K562 (cell line): ENCODE data around the gene INO80D. TPM values are rescaled to one million over a fixed set of nuclear protein-coding genes. Genes with fewer than 3 reads are reported as not detected.

Experiments
- ATAC-seq: fragments of 200-7000 bp; cut with Tn5 transposase; 3 replicates; pipeline ENCODE4 v1.9.1; 2020; ENCODE audit warnings: moderate library complexity
- BruUV-seq: library from RNA; stranded (reverse); fragments of 400-500 nt; replicated peaks from 2 replicates; lab custom pipeline; 2021; lab: Mats Ljungman, UMichigan
- CTCF ChIA-PET: fragments of 300-600 bp; formaldehyde crosslinking; extraction: SDS; loops from one replicate; lab custom pipeline; 2021; ENCODE audit warnings: low intra/inter-chr PET ratio; lab: Yijun Ruan, JAX
- POLR2A ChIA-PET: fragments of 300-600, 350-650 bp; sonication (Branson Sonifier 250); formaldehyde crosslinking; extraction: SDS; loops from one replicate; lab custom pipeline; 2021; ENCODE audit warnings: antibody characterized with exemption, inconsistent platforms; lab: Yijun Ruan, JAX
- DNase-seq, 4 experiments: peaks; one replicate each; pipeline versions ENCODE4 v3.0.0 to v3.0.0-alpha.2; 2011 to 2018; ENCODE audit warnings: low spot score in 3 of 4, mixed read lengths in 3 of 4; ENCODE audit errors: extremely low read depth in 1 of 4
- FAIRE-seq: peaks from 2 replicates; lab custom pipeline; 2011; peaks lifted over from hg19 to GRCh38; lab: Jason Lieb, UNC
- H2AFZ ChIP-seq: 2 replicates; pipeline ENCODE4 v1.6.0; 2011; ENCODE audit warnings: low read depth, low read length, control low read depth, inconsistent platforms
- H3K27ac ChIP-seq: fragments of 200-600 bp; 3 replicates; pipeline ENCODE4 v1.8.0; 2011; ENCODE audit warnings: low read depth, mild to moderate bottlenecking, control low read depth, inconsistent platforms, low read length, moderate library complexity, mixed read lengths; ENCODE audit errors: extremely low read depth
- H3K27me3 ChIP-seq, 2 experiments: fragments of 300-600 bp in 1 of 2; 2 replicates in 1 of 2; 3 replicates in 1 of 2; pipeline versions ENCODE4 v1.6.0 to v1.8.0; 2011; ENCODE audit warnings: inconsistent platforms in 2 of 2, low read length in 2 of 2, mild to moderate bottlenecking in 1 of 2, mixed read lengths in 1 of 2, moderate library complexity in 1 of 2; ENCODE audit not compliant: control insufficient read depth in 2 of 2, insufficient read depth in 2 of 2
- H3K36me3 ChIP-seq: fragments of 300-600 bp; 3 replicates; pipeline ENCODE4 v1.8.0; 2011; ENCODE audit warnings: mild to moderate bottlenecking, low read length, inconsistent platforms; ENCODE audit not compliant: control insufficient read depth, insufficient read depth
- H3K4me1 ChIP-seq, 2 experiments: fragments of 200-600 bp in 1 of 2; replicated peaks in 1 of 2; 2 replicates in 1 of 2; 3 replicates in 1 of 2; pipeline versions ENCODE4 v1.5.1 to v1.8.0; 2011; ENCODE audit warnings: inconsistent platforms in 2 of 2, low read length in 2 of 2, mild to moderate bottlenecking in 1 of 2, mixed read lengths in 1 of 2, moderate library complexity in 1 of 2; ENCODE audit not compliant: control insufficient read depth in 2 of 2, insufficient read depth in 2 of 2
- H3K4me2 ChIP-seq: 2 replicates; pipeline ENCODE4 v1.6.1; 2011; ENCODE audit warnings: low read length, control low read depth, inconsistent platforms, mixed read lengths; ENCODE audit not compliant: insufficient read depth
- H3K4me3 ChIP-seq: fragments of 200-600 bp; sonication (generic), shearing (Covaris generic); 2 replicates; pipeline ENCODE4 v1.5.1; 2016; ENCODE audit warnings: control low read depth, inconsistent platforms
- H3K79me2 ChIP-seq: fragments of 200-600 bp; 3 replicates; pipeline ENCODE4 v1.8.0; 2011; ENCODE audit warnings: low read length, inconsistent platforms; ENCODE audit not compliant: control insufficient read depth, insufficient read depth
- H3K9ac ChIP-seq, 2 experiments: 2 replicates each; pipeline versions ENCODE4 v1.6.0 to v1.6.1; 2011; ENCODE audit warnings: low read depth in 2 of 2, low read length in 2 of 2, control low read depth in 1 of 2, inconsistent platforms in 1 of 2, mild to moderate bottlenecking in 1 of 2, mixed read lengths in 1 of 2; ENCODE audit not compliant: insufficient read depth in 1 of 2
- H3K9me1 ChIP-seq: one replicate; pipeline ENCODE4 v1.6.0; 2011; ENCODE audit warnings: inconsistent platforms, mild to moderate bottlenecking, low read length, moderate library complexity; ENCODE audit not compliant: control insufficient read depth, insufficient read depth
- H3K9me3 ChIP-seq: replicated peaks from 2 replicates; pipeline ENCODE4 v1.5.1; 2011; ENCODE audit warnings: low read depth, low read length, inconsistent platforms; ENCODE audit not compliant: control insufficient read depth, insufficient read depth
- H4K20me1 ChIP-seq: replicated peaks from 2 replicates; pipeline ENCODE4 v1.6.1; 2011; ENCODE audit warnings: low read length, inconsistent platforms, mixed read lengths; ENCODE audit not compliant: control insufficient read depth, insufficient read depth
- E2F1 ChIP-seq: sonication (generic); formaldehyde crosslinking; IDR thresholded peaks from 2 replicates; pipeline ENCODE4 v1.8.1; 2023; ENCODE audit warnings: mild to moderate bottlenecking, missing genetic modification reagents, moderate library complexity
- ESRRB ChIP-seq: fragments of 250-450 bp; sonication (Bioruptor Pico); IDR thresholded peaks from 2 replicates; pipeline ENCODE4 v1.5.0; 2020; ENCODE audit warnings: mild to moderate bottlenecking, moderate library complexity, borderline replicate concordance
- GABPA ChIP-seq: fragments of 200-800 bp; sonication (Bioruptor generic); conservative IDR thresholded peaks from 2 replicates; pipeline ENCODE4 v1.6.1; 2016; ENCODE audit warnings: low read depth, missing genetic modification characterization, missing compliant biosample characterization
- HMGXB4 ChIP-seq: sonication (generic); formaldehyde crosslinking; IDR thresholded peaks from 2 replicates; pipeline ENCODE4 v1.8.1; 2023; ENCODE audit warnings: mild to moderate bottlenecking, missing genetic modification reagents
- KAT2B ChIP-seq: IDR thresholded peaks from one replicate; pipeline ENCODE4 v1.6.1; 2012; ENCODE audit warnings: low read depth, mild to moderate bottlenecking, control low read depth, inconsistent platforms, low read length, moderate library complexity
- MTA1 ChIP-seq: fragments of 450-650 bp; IDR thresholded peaks from 2 replicates; pipeline ENCODE4 v1.6.1; 2017; ENCODE audit warnings: borderline replicate concordance
- NEUROD1 ChIP-seq: fragments of 150-350 bp; IDR thresholded peaks from 2 replicates; pipeline ENCODE4 v1.6.1; 2014; ENCODE audit warnings: borderline replicate concordance, low read length, low read depth; ENCODE audit not compliant: partially characterized antibody
- NR1H2 ChIP-seq: sonication (generic); formaldehyde crosslinking; IDR thresholded peaks from 2 replicates; pipeline ENCODE4 v1.4.0; 2020; ENCODE audit warnings: mild to moderate bottlenecking, missing genetic modification reagents
- SREBF1 ChIP-seq: fragments of 150-350 bp; IDR thresholded peaks from 2 replicates; pipeline ENCODE4 v1.6.1; 2014; ENCODE audit warnings: antibody characterized with exemption, low read depth, low read length, borderline replicate concordance
- TBP ChIP-seq: optimal IDR thresholded peaks from 2 replicates; pipeline ENCODE3; 2011; ENCODE audit warnings: low read depth, low read length, improper control_type of control experiment
- WGBS: fragments of 100-300 bp; shearing (Covaris generic); methylation state at CpG from one replicate; pipeline ENCODE4 v1.1.6; 2016; ENCODE audit warnings: low coverage, mixed read lengths; ENCODE audit not compliant: insufficient coverage; ENCODE audit errors: missing lambda C conversion rate; 5-methylcytosine and 5-hydroxymethylcytosine counted together
- in situ Hi-C: fragments of 300-500 bp; cut with MboI; formaldehyde crosslinking; loops from 4 replicates; pipeline ENCODE4 v1.15.0; 2018; ENCODE audit warnings: inconsistent platforms, mixed read lengths
- intact Hi-C: fragments of 100-400 bp; cut with micrococcal nuclease; formaldehyde crosslinking; loops from 2 replicates; pipeline ENCODE4 v1.14.2; 2022
- polyA plus RNA-seq, 8 experiments: library from polyadenylated mRNA; depleted of rRNA in 4 of 8; stranded (reverse) in 5 of 8; unstranded in 3 of 8; fragments of >200 nt; fragmentation: Nextera tagmentation in 2 of 8; fragmentation: Illumina TruSeq in 1 of 8; extraction: Ambion mirVana in 2 of 8; extraction: Trizol in 1 of 8; gene quantifications; 2 replicates each; pipeline versions ENCODE4 v1.2.1 to v1.2.3, GENCODE V29; 2011 to 2014; ENCODE audit warnings: inconsistent platforms in 1 of 8, missing spikeins in 1 of 8
- total RNA-seq, 7 experiments: library from RNA; depleted of rRNA in 6 of 7; stranded (reverse); fragments of >200 nt in 6 of 7; fragmentation: Illumina TruSeq in 2 of 7; extraction: Trizol in 2 of 7; gene quantifications; 2 replicates each; pipeline versions ENCODE4 v1.2.1 to v1.2.3, GENCODE V29; 2011 to 2021; ENCODE audit warnings: low replicate concordance in 1 of 7
- TF ChIP-seq, protein P1 (sequence below): sonication (generic); formaldehyde crosslinking; IDR thresholded peaks from 2 replicates; pipeline ENCODE4 v1.8.0; 2023; ENCODE audit warnings: mild to moderate bottlenecking, missing genetic modification reagents
- TF ChIP-seq, protein P2 (sequence below): fragments of 450-650 bp; conservative IDR thresholded peaks from 2 replicates; pipeline ENCODE4 v1.6.1; 2016; ENCODE audit warnings: missing genetic modification characterization, low read depth, mild to moderate bottlenecking, missing compliant biosample characterization, moderate library complexity
- TF ChIP-seq, protein P3 (sequence below): sonication (generic); formaldehyde crosslinking; IDR thresholded peaks from 2 replicates; pipeline ENCODE4 v1.8.0; 2022; ENCODE audit warnings: missing genetic modification reagents, mild to moderate bottlenecking, moderate library complexity, borderline replicate concordance
- TF ChIP-seq, protein P4 (sequence below): fragments of 450-650 bp; formaldehyde crosslinking; IDR thresholded peaks from 2 replicates; pipeline ENCODE4 v1.4.0; 2020; ENCODE audit warnings: mild to moderate bottlenecking, mixed read lengths

INO80D gene
- total and polyA plus RNA-seq, 9 of the 15 experiments (the other 6 are each of a cell fraction or from before 2014, with no cell fraction given), result 0.64 to 8.1 (median 2.9) TPM

GRCh38 chr2:205990104-205990503, 95.9 kb downstream of the INO80D start:
- in situ Hi-C loops, result no loop called here
- POLR2A ChIA-PET, result no interaction called here
- H3K36me3 ChIP-seq, result no peaks in the 10 kb centered on the region
- no peak overlapping the region for H3K27ac ChIP-seq
- H3K4me2 ChIP-seq, result no peak overlapping the region
- intact Hi-C loops, result no loop called here
- H4K20me1 ChIP-seq, result no peaks in the 10 kb centered on the region
- H3K4me3 ChIP-seq, result no peak overlapping the region
- FAIRE-seq (no peak), ATAC-seq (no peak), DNase-seq (no peak)
- WGBS, result 59% methylated on average over 2 of the region's 2 CpGs
- no peak overlapping the region for H2AFZ ChIP-seq
- H3K9me3 ChIP-seq, result no peaks in the 10 kb centered on the region
- H3K9me1 ChIP-seq, result no peaks in the 10 kb centered on the region
- no TSS peak for BruUV-seq
- H3K9ac ChIP-seq, result no peak overlapping the region
- H3K79me2 ChIP-seq, result no peaks in the 10 kb centered on the region
- H3K4me1 ChIP-seq, result no peaks in the 10 kb centered on the region
- no peaks in the 10 kb centered on the region for H3K27me3 ChIP-seq
- CTCF ChIA-PET, result no interaction called here
- no peak for TF ChIP-seq GABPA
- TF ChIP-seq ESRRB (CRISPR knock-in tag), result no peak
- no peak for TF ChIP-seq HMGXB4 (CRISPR knock-in tag)
- TF ChIP-seq MTA1, result no peak
- no peak for TF ChIP-seq NEUROD1
- TF ChIP-seq SREBF1, result no peak
- TF ChIP-seq KAT2B, result no peak
- TF ChIP-seq, protein P1, sequence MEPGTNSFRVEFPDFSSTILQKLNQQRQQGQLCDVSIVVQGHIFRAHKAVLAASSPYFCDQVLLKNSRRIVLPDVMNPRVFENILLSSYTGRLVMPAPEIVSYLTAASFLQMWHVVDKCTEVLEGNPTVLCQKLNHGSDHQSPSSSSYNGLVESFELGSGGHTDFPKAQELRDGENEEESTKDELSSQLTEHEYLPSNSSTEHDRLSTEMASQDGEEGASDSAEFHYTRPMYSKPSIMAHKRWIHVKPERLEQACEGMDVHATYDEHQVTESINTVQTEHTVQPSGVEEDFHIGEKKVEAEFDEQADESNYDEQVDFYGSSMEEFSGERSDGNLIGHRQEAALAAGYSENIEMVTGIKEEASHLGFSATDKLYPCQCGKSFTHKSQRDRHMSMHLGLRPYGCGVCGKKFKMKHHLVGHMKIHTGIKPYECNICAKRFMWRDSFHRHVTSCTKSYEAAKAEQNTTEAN (CRISPR knock-in tag), result no peak
- TF ChIP-seq, protein P2, sequence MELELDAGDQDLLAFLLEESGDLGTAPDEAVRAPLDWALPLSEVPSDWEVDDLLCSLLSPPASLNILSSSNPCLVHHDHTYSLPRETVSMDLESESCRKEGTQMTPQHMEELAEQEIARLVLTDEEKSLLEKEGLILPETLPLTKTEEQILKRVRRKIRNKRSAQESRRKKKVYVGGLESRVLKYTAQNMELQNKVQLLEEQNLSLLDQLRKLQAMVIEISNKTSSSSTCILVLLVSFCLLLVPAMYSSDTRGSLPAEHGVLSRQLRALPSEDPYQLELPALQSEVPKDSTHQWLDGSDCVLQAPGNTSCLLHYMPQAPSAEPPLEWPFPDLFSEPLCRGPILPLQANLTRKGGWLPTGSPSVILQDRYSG (tag), result no peak
- TF ChIP-seq, protein P3, sequence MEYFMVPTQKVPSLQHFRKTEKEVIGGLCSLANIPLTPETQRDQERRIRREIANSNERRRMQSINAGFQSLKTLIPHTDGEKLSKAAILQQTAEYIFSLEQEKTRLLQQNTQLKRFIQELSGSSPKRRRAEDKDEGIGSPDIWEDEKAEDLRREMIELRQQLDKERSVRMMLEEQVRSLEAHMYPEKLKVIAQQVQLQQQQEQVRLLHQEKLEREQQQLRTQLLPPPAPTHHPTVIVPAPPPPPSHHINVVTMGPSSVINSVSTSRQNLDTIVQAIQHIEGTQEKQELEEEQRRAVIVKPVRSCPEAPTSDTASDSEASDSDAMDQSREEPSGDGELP (CRISPR knock-in tag), result no peak
- TF ChIP-seq NR1H2 (CRISPR knock-in tag), result no peak
- no peak for TF ChIP-seq TBP
- no peak for TF ChIP-seq E2F1
- TF ChIP-seq, protein P4, sequence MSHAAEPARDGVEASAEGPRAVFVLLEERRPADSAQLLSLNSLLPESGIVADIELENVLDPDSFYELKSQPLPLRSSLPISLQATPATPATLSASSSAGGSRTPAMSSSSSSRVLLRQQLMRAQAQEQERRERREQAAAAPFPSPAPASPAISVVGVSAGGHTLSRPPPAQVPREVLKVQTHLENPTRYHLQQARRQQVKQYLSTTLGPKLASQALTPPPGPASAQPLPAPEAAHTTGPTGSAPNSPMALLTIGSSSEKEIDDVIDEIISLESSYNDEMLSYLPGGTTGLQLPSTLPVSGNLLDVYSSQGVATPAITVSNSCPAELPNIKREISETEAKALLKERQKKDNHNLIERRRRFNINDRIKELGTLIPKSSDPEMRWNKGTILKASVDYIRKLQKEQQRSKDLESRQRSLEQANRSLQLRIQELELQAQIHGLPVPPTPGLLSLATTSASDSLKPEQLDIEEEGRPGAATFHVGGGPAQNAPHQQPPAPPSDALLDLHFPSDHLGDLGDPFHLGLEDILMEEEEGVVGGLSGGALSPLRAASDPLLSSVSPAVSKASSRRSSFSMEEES (CRISPR knock-in tag), result no peak
